ENCODE measurements around the gene E2F7. TPM values are rescaled to one million over a fixed set of nuclear protein-coding genes. Genes with fewer than 3 reads are reported as not detected.

Gene E2F7
- total RNA-seq, 2 donors from 2014 or later: 0.75 TPM; not detected in 1

- TF ChIP-seq, protein P1, sequence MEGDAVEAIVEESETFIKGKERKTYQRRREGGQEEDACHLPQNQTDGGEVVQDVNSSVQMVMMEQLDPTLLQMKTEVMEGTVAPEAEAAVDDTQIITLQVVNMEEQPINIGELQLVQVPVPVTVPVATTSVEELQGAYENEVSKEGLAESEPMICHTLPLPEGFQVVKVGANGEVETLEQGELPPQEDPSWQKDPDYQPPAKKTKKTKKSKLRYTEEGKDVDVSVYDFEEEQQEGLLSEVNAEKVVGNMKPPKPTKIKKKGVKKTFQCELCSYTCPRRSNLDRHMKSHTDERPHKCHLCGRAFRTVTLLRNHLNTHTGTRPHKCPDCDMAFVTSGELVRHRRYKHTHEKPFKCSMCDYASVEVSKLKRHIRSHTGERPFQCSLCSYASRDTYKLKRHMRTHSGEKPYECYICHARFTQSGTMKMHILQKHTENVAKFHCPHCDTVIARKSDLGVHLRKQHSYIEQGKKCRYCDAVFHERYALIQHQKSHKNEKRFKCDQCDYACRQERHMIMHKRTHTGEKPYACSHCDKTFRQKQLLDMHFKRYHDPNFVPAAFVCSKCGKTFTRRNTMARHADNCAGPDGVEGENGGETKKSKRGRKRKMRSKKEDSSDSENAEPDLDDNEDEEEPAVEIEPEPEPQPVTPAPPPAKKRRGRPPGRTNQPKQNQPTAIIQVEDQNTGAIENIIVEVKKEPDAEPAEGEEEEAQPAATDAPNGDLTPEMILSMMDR (IDR thresholded peaks at IDR 0.05): peak; percentile 69 to 74
- DNase-seq (ENCODE audit: low spot score): no peak
- Histone ChIP-seq H3K4me3 (no peak overlapping the region), H3K36me3 (no peaks in the 10 kb centered on the region), H3K9me3 (no peaks in the 10 kb centered on the region), H3K27ac (no peak overlapping the region), H3K4me1 (no peaks in the 10 kb centered on the region), H3K27me3 (no peaks in the 10 kb centered on the region)
These were observed 15.5 kb downstream of the E2F7 start for GRCh38 chr12:77049767-77050353.

GRCh38 chr12:77047341-77048109 lies 17.8 kb downstream of the E2F7 start:
- Histone ChIP-seq H3K9me3 (no peaks in the 10 kb centered on the region), H3K27me3 (no peaks in the 10 kb centered on the region), H3K4me3 (no peak overlapping the region), H3K4me1 (no peaks in the 10 kb centered on the region), H3K36me3 (no peaks in the 10 kb centered on the region), H3K27ac (no peak overlapping the region)
- no peak for DNase-seq (ENCODE audit: low spot score)
- TF ChIP-seq, protein P1 (IDR thresholded peaks at IDR 0.05): no peak

DNA sequence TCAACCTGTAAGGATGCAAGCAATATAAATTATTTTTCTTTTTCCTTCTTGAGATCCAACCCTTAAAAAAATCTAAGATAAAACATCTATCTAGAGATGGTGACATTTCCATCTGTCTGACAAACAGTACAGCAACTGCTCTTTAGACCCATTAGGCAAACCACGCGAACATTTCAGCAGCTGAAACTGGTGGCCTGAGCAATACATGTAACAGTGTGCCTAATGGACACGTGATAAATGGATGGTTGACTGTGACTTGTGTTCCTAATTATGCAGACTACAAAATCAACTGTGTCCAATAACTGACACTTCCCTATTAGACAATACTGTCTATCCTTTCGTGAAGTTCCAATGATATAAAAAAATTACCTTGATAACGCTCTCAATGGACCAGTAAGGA lies 18.9 kb downstream of the E2F7 start:
- Histone ChIP-seq H3K27me3 (no peaks in the 10 kb centered on the region), H3K4me3 (no peak overlapping the region), H3K4me1 (no peaks in the 10 kb centered on the region), H3K36me3 (no peaks in the 10 kb centered on the region), H3K9me3 (no peaks in the 10 kb centered on the region), H3K27ac (no peak overlapping the region)
- TF ChIP-seq, protein P1 (IDR thresholded peaks at IDR 0.05): no peak
- DNase-seq (ENCODE audit: low spot score): no peak

GRCh38 chr12:77045183-77045582 lies 20.2 kb downstream of the E2F7 start:
- no peak overlapping the region for H3K4me3 ChIP-seq
- no peaks in the 10 kb centered on the region for H3K9me3 ChIP-seq
- no peaks in the 10 kb centered on the region for H3K36me3 ChIP-seq
- no peak overlapping the region for H3K27ac ChIP-seq
- no peaks in the 10 kb centered on the region for H3K27me3 ChIP-seq
- H3K4me1 ChIP-seq: no peaks in the 10 kb centered on the region
- TF ChIP-seq, protein P1 (IDR thresholded peaks at IDR 0.05): no peak
- no peak for DNase-seq (ENCODE audit: low spot score)

DNA sequence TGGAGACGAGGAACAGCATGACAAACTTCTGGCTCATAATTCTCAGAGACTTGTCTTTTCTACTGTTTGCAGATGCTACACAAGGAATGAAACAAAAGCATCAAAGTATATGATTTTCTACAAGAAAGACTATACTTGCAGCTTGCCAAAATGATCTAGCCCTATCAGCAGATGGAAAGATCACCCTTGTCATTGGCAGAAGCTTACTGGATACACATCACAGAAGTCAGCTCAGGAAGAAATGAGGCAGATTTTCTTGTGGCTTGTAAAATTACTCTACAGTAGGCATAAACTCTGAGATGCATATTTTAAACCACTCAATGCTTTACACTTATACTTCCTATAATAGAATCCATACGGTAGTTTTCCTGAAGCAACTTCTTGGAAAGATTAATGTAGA lies 20.6 kb downstream of the E2F7 start:
- Histone ChIP-seq H3K4me1 (no peaks in the 10 kb centered on the region), H3K4me3 (no peak overlapping the region), H3K27ac (no peak overlapping the region), H3K36me3 (no peaks in the 10 kb centered on the region), H3K27me3 (no peaks in the 10 kb centered on the region), H3K9me3 (no peaks in the 10 kb centered on the region)
- DNase-seq (ENCODE audit: low spot score): no peak
- TF ChIP-seq, protein P1 (IDR thresholded peaks at IDR 0.05): no peak

Data from right atrium auricular region (tissue), 2 donors.